ENCODE data around the gene PRR11.
"Not testable (repeated sequence)": the region's sequence is repeated elsewhere in the genome, so short reads cannot be mapped to it uniquely, and the experiment has no call there.

DNA sequence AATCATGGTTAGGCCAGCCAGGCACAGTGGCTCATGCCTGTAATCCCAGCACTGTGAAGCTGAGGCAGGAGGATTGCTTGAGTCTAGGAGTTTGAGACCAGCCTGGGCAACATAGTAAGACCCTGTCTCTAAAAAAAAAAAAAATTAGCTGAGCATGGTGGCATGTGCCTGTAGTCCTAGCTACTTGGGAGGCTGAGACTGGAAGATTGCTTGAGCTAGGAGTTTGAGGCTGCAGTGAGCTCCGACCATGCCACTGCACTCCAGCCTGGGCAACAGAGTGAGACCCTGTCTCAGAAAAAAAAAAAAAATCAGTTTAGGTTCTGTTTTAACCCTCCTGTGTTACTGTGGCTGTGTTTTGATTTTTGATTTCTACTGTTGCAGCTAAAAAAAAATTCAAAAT, 73.0 kb downstream of the PRR11 start:
- not testable (repeated sequence) for TF ChIP-seq CTCF (IDR thresholded peaks at IDR 0.05; ENCODE audit: borderline replicate concordance, extremely low read depth, low read length, poor library complexity, severe bottlenecking); EZH2 (IDR thresholded peaks at IDR 0.05; ENCODE audit: borderline replicate concordance, low read depth, low read length, severe bottlenecking)

All from DND-41 (cell line).